HuH-7.5 (cell line): ENCODE results near the gene PPP1CA.
"Not testable (repeated sequence)": the region's sequence is repeated elsewhere in the genome, so short reads cannot be mapped to it uniquely, and the experiment has no call there.

ENCODE experiments used
- DNase-seq: peaks from one replicate; pipeline ENCODE4 v3.0.0; 2011; ENCODE audit warnings: low spot score

Gene PPP1CA

DNA sequence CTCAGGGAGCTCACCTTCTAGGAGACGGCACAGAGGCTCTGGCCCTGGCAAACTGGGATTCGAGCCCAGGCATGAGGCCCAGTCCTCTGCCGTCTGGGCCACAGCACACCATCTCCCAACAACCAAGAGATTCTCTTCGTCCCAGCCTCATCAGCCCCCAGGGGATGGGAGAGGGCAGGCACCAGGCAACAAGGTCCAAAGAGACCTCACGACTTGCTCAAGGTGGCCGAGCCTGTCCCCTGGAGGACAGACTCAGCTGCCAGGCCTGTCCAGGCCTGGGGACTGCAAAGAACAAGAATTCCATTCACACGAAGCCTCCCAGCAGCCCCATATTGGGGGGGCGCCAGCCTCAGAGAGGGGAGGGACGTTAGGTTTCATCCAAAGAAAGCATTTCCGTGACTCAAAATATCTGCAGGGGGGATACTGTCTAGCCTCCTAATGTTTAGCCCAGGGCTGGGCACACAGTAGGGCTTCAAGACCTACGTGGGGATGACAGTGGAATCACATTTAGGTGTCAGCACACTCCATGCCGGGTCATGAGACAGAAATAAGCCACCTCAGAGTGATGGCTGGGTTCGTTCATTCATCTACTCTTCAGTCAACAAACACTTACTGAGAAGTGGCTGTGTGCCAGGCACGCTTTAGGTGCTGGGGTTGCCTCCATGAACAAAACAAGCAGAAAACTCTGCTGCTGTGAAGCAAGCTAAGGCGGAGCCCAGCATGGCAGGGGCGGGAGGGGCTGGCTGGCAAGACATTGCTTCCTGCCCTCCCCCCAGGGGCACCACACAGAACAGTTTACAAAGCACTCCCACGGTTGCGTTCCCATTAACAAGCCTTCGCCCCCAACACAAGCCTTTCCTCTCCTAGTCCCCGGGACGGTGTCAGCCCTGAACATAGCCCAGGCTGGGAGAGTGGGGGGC, 15.0 kb upstream of the PPP1CA start:
- no peak for DNase-seq

DNA sequence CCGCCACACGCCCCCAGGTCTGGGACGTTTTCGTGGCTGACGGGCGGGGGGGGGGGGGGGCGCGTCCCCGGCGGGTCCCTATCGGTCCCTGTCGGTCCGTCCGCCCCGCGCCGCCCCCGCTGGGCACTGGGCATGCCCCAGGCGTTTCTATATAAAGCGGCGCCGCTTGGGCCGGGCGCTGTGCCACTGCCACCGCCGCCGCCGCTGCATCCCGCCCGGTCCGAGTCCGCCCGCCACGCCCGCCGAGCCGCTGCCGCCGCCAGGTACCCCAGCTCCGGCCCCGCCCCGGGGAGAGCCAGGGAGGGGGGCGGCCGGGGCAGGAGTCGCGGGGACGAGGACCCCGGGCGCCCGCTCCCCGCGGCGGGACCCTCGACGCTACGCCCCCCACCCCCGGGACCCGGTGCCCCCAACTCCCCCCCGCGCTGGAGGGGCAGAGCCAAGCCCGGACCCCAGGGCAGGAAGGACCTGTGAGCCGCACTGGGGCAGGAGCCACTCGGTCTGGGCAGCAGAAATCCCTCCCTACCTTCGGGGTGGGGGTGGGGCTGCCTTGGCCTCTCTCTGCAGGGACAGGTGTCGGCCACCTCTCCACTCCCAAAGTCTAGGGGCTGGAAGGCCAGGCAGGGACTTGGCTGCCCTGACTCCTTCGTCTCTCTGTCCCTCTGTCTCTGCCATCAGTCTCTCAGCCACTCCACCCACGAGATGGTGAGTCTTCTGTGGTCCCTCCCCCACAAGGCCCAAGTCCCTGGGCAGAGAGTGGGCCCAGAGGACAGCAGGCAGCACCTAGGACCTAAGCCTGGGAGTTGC, 14.0 kb upstream of the PPP1CA start, which contains the start of gene CARNS1:
CARNS1 (plus strand) TSS at position 178 of the 804 bp plus-strand sequence; CDS start at position 700, 522 bp downstream.
- no peak for DNase-seq

DNA sequence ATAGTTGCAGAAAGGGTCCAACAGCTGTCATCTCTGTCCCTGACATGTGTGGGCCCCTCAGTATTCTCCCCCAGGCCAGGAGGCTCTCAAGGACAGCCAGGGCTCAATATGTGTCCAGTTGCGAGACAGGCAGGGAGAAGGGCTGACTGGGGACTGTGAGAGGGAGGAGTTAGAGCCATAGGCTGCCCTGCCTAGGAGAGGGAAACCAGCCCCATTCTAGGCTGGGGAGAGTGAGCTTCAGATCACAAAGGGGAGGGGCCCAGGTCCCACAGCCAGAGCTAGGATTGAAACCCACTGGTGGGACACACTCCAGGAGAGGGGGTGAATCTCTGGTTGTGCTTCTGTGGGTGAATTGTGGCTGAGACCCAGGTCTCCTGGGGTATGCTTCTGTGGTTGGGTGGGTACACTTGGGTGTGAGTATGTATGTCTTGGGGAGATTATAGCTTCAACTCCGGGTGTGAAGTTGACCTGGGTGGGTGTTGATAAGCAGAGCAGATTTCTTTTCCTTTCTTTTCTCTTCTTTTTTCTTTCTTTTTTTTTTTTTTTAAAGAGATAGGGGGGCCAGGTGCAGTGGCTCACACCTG, 11.7 kb upstream of the PPP1CA start:
- no peak for DNase-seq

DNA sequence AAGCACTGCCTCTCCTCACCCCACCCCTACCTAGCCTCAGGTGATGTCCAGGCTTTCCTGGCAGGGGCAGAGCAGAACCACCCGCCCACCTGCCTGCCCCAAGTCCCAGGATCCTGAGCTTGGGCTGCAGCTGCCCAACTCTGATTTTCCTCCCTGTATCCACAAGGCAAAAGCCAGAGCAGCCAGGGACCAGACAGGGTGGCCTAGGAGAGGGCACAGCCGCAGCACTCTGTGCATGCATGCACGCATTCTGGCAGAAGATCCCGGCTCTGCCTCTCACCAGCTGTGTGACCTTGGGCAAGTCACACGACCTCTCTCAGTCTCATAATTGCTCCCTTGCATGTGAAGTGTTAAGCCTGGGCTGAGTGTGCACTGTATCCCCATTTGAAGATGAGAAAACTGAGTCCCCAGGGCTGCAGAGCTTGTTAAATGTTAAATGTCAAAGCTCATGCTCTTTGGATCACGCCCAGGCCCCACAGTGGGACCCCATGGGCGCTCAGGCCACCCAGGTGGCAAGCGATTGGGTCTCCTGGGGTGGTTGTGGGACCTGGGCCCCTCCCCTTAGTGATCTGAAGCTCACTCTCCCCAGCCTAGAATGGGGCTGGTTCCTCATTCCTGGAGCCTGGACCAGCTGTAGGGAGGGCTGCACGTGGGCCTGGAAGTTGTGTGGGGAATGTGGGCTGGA, 11.0 kb upstream of the PPP1CA start:
- no peak for DNase-seq

DNA sequence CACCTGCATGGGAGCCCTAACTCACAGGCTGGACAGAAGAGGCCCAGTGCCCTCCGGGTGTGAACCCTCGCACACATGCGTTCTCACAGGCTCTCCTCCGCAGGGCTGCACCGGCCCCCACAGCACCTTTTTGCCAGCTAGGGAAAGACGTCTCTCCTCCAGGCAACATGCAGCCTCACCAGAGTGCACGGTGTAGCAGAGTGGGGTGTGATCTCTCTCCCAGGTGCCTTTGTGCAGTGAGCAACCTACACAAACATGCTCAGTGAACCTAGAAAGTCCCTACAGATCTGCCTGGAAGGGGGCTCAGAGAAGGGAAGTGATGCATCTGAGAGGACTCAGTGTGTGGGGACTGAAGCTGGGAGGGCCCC, 10.1 kb upstream of the PPP1CA start:
- DNase-seq, result no peak

DNA sequence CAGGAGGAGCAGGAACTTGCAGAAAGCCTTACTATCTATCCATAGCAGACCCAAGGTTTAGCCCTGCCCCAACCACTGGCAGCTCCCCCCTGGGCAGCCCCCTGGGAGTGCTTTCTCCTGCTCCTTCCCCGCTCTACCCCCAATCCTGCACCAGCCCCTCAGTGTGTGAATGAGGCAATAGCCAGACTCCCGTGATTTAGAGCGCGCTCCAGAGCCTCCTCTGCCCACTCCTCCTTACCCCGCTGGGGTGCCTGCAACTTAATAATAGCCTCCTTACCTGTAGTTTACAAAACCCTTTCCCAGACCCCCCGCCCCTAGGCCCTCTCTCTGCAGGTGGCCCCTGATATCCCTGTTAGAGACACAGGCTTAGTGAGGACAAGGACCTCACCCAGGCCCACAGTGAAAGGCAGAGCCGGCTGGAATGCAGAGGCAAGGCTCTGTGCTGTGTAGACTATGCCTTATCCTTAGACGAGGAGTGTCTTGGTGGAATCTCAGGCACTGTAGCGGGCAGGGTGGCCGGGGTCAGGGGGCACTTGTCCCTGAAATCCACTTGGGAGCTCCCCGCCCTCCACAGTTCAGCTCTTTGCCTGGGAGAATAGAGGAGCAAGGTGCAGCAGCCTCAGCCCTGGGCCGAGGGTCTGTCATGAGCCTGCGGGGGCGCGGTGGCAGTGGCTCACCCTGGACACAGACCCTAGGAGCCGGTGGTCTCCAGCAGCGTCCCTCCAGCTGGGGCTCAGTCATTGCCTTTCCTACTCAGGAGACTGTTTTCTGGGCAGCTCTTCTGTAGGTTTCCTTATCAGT, 9.5 kb upstream of the PPP1CA start:
- no peak for DNase-seq

DNA sequence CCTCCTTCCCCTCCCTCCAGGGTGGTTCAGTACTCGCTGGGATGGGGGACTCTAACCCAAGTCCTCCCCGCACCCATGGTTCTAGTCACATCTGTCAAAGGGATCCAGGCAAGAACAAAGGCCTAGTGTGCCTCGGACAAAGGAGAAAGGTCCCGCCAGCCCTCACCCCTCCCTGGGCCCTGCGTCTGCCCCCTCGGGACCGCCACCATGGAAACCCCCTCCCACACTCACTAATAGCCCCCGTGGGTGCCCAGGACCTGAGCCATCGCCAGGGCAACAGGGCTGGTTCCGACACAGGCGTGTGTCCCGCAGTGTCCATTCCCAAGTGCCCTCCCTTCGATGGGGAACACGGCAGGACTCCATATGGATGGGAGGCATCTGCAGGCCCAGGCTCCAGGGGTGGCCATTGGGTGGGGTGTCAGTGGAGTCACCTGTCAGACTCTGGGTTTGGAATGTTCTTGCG, 8.7 kb upstream of the PPP1CA start:
- DNase-seq, result no peak

DNA sequence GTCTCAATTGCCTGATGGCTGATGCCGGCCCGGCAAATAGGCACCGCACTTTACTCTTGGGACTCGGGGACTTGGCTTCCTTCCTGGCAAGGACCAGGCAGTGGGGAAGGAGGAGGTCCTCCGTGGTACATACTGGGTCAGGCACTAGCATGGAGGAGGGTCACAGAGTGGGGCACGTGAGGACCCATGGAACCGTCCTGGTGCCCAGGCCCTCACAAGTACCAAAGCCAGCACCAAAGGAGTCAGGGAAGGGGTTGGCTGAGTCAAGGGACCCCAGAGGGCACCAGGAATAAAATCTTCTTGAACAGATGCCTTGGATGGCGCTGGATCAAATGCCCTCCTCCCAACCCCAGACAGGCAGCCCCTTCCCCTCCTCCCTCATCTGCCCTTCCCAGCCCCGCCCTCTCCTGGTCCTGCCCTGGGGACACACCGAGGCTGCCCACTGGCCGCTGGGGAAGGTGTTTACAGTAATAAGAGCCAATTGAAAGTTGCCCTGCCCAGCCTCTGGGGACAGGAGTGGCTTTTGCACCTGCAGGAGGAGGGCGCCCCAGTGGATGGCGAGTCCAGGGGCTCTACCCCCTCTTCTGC, 8.2 kb upstream of the PPP1CA start:
- peak; percentile 94 for DNase-seq

DNA sequence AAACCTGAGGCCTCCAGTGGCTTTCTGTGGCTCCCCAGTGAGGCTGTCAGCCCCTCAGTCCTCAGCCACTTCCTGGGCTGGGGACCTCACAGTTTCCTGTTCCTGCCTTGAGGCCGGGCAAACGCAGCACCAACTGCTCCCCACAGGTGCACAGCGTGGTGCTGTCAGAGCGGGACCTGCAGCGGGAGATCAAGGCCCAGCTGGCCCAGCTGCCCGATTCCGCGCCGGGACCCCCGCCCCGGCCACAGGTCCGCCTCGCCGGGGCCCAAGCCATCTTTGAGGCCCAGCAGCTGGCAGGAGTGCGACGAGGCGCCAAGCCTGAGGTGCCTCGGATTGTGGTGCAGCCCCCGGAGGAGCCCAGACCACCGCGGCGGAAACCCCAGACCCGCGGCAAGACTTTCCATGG, 7.6 kb upstream of the PPP1CA start:
- DNase-seq, result no peak

DNA sequence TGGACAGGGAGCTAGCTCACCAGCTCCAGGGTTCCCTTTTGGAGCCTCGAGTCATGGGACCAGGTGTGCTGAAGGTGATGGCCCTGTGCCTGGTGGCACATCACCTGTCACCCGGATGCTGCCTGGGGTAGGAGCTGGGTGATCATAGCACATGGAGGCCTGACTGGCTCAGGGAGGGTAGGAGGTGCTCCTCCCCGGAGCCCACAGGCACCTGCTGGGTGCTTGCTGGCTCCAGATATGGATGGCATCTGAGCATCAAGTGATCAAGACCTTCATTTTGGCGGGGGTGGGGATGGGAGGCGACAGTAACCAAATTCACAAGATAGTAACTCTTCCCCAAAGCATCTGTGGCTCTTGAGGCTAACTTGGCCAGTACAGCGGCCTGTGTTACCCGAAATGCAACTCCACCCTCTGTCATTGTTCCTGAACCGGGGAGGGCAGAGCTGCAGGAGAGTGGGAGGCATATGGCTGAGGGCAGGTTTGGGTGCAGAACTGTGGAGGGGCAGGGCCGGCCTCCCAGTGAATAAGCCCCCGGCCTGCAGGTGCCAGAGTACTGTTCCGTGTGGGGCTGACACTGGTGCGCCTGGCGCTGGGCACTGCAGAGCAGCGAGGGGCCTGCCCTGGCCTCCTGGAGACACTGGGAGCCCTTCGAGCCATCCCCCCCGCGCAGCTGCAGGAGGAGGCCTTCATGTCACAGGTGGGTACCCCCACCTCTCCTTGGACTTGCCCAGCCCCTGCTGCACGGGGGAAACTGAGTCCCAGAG, 7.0 kb upstream of the PPP1CA start:
- peak; percentile 69 for DNase-seq

DNA sequence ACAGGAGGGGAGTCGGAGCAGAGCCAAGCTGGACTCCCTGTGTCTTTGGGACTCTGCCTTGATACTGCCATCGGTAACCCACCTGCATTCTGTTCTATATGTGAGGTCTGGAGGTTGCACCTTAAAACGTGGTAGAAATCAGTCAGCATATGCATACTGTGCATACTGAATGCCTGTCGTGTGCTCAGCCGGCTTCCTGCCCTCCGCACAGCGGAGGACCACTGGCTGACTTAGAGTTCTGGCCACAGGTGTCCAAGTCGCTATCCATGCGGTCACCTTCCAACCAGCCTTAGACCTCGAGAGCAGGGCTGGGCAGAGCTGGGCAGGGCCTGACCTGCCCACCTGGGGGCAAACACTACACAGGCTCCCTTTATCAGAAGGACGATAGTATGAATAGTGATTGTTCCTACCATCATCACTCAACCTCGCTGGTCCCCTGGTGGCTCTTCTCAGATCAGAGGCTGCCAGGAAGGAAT, 6.1 kb upstream of the PPP1CA start:
- no peak for DNase-seq

DNA sequence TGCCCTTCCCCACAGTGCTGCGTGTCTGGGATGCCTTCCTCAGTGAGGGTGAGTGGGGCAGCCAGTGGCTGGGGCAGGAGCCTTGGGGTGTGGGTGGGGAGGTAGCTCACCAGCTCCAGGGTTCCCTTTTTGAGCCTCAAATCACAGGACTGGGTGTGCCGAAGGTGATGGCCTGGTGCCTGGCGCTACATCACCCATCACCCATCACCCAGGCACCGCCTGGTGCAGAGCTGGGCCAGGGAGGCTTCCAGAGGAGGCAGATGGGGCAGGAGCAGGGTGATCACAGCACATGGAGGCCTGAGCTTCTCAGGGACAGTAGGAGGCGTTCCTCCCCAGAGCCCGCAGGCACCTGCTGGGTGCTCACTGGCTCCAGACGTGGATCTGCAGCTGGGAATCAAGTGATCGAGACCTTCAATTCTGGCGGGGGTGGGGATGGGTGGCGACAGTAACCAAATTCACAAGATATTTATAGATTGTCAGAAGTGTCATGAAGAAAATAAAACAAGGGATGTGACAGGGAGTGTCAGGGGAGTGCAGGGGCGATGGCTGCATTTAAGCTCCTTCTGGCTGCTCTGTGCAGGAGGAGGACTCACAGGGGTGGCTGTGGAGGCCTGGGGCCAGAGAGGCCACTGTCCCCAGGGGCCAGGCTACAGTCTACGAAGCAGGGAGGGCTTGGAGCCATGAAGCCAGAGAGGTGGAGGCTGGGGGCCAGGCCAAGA, 5.5 kb upstream of the PPP1CA start:
- DNase-seq, result peak; percentile 94

DNA sequence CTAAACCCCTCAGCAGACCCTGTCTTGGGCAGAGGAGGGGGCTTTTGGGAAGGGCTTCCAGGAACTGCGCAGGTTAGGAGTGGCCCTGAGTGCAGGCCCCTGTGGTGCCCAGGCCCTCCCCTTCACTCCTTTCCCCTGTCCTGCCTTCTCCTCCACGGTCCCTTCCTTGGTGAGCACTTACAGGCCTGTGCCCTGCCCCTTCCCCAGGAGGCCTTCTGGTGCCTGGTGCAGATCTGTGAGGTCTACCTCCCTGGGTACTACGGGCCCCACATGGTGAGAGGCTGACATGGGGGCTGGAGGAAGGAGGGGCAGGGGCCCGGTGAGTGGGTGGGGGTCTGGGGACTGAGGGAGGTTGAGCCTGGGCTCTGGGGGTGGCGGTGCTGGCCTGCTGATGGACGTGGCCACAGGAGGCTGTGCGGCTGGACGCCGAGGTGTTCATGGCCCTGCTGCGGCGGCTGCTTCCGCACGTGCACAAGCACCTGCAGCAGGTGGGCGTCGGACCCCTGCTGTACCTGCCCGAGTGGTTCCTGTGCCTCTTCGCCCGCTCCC, 4.8 kb upstream of the PPP1CA start:
- no peak for DNase-seq

DNA sequence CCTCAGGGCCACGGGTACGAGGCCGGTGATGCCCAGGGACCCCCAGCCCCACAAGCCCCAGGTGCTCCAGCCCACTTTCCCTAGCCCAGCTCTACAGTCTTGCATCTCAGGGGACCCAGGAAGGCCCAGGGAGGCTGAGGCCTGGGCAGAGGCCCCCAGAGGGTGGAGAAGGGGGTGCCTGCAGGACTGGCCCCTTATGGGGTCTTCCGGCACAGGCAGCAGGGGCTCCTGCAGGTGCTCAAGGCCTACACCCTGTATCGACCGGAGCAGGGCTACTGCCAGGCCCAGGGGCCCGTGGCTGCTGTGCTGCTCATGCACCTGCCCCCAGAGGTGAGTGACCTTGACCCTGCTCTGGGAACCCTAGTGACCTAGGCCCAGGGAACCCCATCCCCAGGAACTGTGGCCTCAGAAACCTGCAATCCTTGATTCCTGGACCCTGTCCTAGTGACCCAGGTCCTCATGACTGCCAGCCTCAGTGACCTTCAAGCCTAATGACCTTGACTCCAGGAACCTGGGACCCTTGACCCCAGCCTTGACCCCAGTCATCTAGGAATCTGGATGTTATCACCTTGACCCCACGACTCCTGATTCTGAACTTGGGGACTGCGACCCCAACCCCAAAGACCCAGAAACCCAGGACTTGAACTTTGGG, 4.2 kb upstream of the PPP1CA start:
- no peak for DNase-seq

DNA sequence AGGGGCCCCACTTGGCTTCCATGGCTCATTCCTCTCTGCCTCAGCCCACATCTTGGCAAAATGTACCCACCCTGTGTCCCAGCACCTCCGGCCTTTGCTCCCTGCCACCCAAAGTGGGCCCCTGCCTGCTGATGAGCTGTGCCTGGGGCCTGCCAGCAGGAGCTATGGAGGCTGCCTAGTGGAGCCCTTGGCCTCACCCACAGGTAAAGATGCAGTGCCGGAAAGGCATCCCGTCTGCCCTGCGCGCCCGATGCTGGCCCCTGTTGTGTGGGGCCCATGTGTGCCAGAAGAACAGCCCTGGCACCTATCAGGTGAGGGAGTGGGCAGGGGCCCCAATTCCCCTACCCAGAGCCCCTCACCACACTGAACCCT, 3.5 kb upstream of the PPP1CA start:
- no peak for DNase-seq

DNA sequence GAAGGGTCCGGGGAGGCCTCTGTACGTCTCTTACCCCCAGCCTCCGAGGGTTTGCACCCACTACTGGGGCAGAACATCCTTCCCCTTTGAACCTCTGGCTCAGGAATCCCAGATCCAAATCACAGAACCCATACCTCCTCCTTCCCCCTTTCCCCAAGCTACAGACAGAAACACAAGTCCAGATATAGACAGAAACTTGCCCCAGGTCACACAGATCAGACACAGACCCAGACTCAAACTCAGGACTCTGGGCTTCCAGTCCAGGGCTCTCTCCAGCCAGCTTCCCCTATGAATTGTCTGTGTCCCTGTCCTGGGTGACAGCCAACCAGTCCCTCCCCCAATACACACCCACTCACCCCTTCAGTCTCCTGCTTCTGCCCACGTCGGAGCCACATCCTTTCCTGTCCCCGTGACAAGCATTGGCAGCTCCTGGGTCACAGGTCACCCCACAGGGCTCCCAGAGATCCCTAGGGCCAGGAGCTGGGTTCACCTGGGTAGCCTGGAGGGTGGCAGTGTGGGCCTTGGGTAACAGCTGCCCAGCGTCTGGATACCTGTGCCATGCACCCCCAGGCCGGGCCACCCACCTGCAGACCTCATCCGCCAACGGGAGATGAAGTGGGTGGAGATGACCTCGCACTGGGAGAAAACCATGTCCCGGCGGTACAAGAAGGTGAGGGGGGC, 3.0 kb upstream of the PPP1CA start:
- peak; percentile 61 for DNase-seq

DNA sequence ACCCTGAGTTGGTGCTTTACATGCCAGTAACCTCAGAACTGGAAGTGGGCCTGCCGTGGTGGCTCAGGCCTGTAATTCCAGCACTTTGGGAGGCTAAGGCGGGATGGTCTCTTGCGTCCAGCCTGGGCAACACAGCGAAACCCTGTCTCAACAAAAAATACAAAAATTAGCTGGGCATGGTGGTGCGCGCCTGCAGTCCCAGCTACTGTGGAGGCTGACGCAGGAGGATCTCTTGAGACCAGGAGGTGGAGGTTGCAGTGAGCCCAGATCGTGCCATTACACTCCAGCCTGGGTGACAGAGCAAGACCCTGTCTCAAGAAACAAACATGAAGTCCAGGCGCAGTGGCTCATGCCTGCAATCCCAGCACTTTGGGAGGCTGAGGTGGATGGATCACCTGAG, 1.4 kb upstream of the PPP1CA start:
- DNase-seq, result not testable (repeated sequence)
